22Rv1 (cell line): Measurements from ENCODE around the gene FNIP1.

Experiments used
- ZFX ChIP-seq: fragments of 450-650 bp; IDR thresholded peaks from 2 replicates; pipeline ENCODE4 v1.6.1; 2017; ENCODE audit warnings: antibody characterized with exemption, borderline replicate concordance
- TF ChIP-seq, protein P1 (sequence below): fragments of 450-650 bp; IDR thresholded peaks from 2 replicates; pipeline ENCODE4 v1.5.1; 2017; ENCODE audit warnings: mild to moderate bottlenecking

DNA sequence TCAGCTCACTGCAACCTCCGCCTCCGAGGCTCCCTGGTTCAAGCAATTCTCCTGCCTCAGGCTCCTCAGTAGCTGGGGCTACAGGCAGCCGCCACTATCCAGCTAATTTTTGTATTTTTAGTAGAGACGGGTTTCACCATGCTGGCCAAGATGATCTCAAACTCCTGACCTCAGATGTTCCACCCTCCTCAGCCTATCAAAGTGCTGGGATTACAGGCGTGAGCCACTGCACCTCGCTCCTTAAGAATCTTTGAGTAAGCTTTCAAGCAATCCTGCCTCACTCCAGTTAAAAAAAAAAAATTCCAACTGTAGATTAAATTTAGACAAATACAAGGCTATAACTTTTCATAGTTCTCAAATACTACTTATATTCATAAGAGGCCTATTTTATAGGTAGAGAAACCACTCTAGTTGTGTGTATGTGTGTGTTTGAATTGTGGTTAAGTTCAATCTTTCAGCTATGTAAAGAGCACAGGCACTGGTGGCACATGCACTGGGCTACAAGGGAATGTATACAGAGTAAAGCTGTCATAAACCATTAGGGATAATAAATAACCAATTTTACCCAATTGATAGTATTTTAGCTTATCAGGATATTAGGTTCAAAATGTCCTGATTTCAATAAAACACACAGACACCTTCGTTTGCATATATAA is 111.2 kb downstream of the FNIP1 start:
- TF ChIP-seq, protein P1, sequence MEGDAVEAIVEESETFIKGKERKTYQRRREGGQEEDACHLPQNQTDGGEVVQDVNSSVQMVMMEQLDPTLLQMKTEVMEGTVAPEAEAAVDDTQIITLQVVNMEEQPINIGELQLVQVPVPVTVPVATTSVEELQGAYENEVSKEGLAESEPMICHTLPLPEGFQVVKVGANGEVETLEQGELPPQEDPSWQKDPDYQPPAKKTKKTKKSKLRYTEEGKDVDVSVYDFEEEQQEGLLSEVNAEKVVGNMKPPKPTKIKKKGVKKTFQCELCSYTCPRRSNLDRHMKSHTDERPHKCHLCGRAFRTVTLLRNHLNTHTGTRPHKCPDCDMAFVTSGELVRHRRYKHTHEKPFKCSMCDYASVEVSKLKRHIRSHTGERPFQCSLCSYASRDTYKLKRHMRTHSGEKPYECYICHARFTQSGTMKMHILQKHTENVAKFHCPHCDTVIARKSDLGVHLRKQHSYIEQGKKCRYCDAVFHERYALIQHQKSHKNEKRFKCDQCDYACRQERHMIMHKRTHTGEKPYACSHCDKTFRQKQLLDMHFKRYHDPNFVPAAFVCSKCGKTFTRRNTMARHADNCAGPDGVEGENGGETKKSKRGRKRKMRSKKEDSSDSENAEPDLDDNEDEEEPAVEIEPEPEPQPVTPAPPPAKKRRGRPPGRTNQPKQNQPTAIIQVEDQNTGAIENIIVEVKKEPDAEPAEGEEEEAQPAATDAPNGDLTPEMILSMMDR = no peak
- no peak for TF ChIP-seq ZFX
